Caco-2 (cell line): Measurements from ENCODE around the gene ARHGEF7. TPM values are rescaled to one million over a fixed set of nuclear protein-coding genes. Genes with fewer than 3 reads are reported as not detected.

Experiments used
- BruUV-seq: library from RNA; stranded (reverse); fragments of 400-500 nt; replicated peaks from 2 replicates; lab custom pipeline; 2021; lab: Mats Ljungman, UMichigan
- CTCF ChIA-PET: fragments of 300-600 bp; sonication (Branson Sonifier 250); formaldehyde crosslinking; loops from one replicate; lab custom pipeline; 2022; ENCODE audit warnings: antibody characterized with exemption; lab: Charles Lee
- POLR2A ChIA-PET: fragments of 300-600 bp; sonication (Branson Sonifier 250); formaldehyde crosslinking; loops from one replicate; lab custom pipeline; 2022; ENCODE audit warnings: antibody characterized with exemption; lab: Charles Lee
- DNase-seq, 2 experiments: peaks; one replicate each; pipeline versions ENCODE4 v3.0.0 to v3.0.0-alpha.2; 2020 to 2022
- H3K27me3 ChIP-seq: replicated peaks from 2 replicates; pipeline ENCODE4 v1.6.0; 2011; ENCODE audit warnings: low read length; ENCODE audit not compliant: control insufficient read depth, insufficient read depth
- H3K36me3 ChIP-seq: 2 replicates; pipeline ENCODE4 v1.5.1; 2011; ENCODE audit warnings: low read length; ENCODE audit not compliant: control insufficient read depth, insufficient read depth
- H3K4me1 ChIP-seq: fragments of 250-450 bp; sonication (Bioruptor Pico); 2 replicates; pipeline ENCODE4 v1.5.1; 2020; ENCODE audit warnings: mild to moderate bottlenecking
- H3K4me3 ChIP-seq: 2 replicates; pipeline ENCODE4 v1.5.1; 2011; ENCODE audit warnings: low read depth, mild to moderate bottlenecking, control low read depth, low read length
- H3K9me3 ChIP-seq: fragments of 250-450 bp; sonication (Bioruptor Pico); 2 replicates; pipeline ENCODE4 v1.5.1; 2020; ENCODE audit warnings: mild to moderate bottlenecking, moderate library complexity
- H3K27ac Mint-ChIP-seq: one replicate; pipeline ENCODE4 v1.8.0; 2022; ENCODE audit warnings: mixed read lengths; ENCODE audit not compliant: unreplicated experiment
- H3K27me3 Mint-ChIP-seq: one replicate; pipeline ENCODE4 v1.8.0; 2022; ENCODE audit warnings: mixed read lengths; ENCODE audit not compliant: insufficient read depth, unreplicated experiment
- H3K36me3 Mint-ChIP-seq: one replicate; pipeline ENCODE4 v1.8.0; 2022; ENCODE audit warnings: mild to moderate bottlenecking, mixed read lengths; ENCODE audit not compliant: insufficient read depth, unreplicated experiment
- H3K4me1 Mint-ChIP-seq: one replicate; pipeline ENCODE4 v1.8.0; 2022; ENCODE audit warnings: low read depth, mixed read lengths; ENCODE audit not compliant: unreplicated experiment
- H3K4me3 Mint-ChIP-seq: one replicate; pipeline ENCODE4 v1.8.0; 2022; ENCODE audit warnings: mild to moderate bottlenecking, moderate library complexity, mixed read lengths; ENCODE audit not compliant: unreplicated experiment
- H3K9me3 Mint-ChIP-seq: one replicate; pipeline ENCODE4 v1.8.0; 2022; ENCODE audit warnings: mixed read lengths; ENCODE audit not compliant: unreplicated experiment
- CTCF ChIP-seq, 2 experiments: fragments of 200-600 bp in 1 of 2; IDR thresholded peaks; 1 replicate in 1 of 2; 2 replicates in 1 of 2; pipeline versions ENCODE4 v1.5.1 to v1.8.0; 2011 to 2022; ENCODE audit warnings: antibody characterized with exemption in 1 of 2, control low read depth in 1 of 2, inconsistent platforms in 1 of 2, low read depth in 1 of 2, low read length in 1 of 2, mild to moderate bottlenecking in 1 of 2, moderate library complexity in 1 of 2; ENCODE audit not compliant: insufficient read depth in 1 of 2, severe bottlenecking in 1 of 2, unreplicated experiment in 1 of 2
- intact Hi-C: fragments of 100-400 bp; cut with micrococcal nuclease; formaldehyde crosslinking; loops from one replicate; pipeline ENCODE4 v1.10.0; 2022; ENCODE audit not compliant: unreplicated experiment
- total RNA-seq: library from RNA; stranded (reverse); gene quantifications from 2 replicates; pipeline ENCODE4 v1.2.3, GENCODE V29; 2022

ARHGEF7 gene
- total RNA-seq, 1 experiment from 2014 or later = 60.5 TPM

GRCh38 chr13:111211789-111212516, 96.8 kb downstream of the ARHGEF7 start:
- Histone ChIP-seq H3K4me3 (no peak overlapping the region), H3K4me1 (peaks cover 20% of the 10 kb centered on the region), H3K9me3 (no peaks in the 10 kb centered on the region), H3K36me3 (no peaks in the 10 kb centered on the region; the same call in 1 of the 2 replicates), H3K27me3 (no peaks in the 10 kb centered on the region)
- H3K4me1 Mint-ChIP-seq = peaks cover 27% of the 10 kb centered on the region
- H3K27me3 Mint-ChIP-seq = no peaks in the 10 kb centered on the region
- BruUV-seq = no TSS peak
- intact Hi-C loops = no loop called here
- peak overlapping the region; percentile 76 for H3K27ac Mint-ChIP-seq
- no peak overlapping the region for H3K4me3 Mint-ChIP-seq
- CTCF ChIA-PET = no interaction called here
- no peak for TF ChIP-seq CTCF (IDR thresholded peaks at IDR 0.05; ENCODE audit: insufficient read depth in 1 of 2, low read depth in 1 of 2, low read length in 1 of 2, severe bottlenecking in 1 of 2, unreplicated experiment in 1 of 2)
- POLR2A ChIA-PET = no interaction called here
- peaks cover 31% of the 10 kb centered on the region for H3K36me3 Mint-ChIP-seq
- no peak for DNase-seq
- no peaks in the 10 kb centered on the region for H3K9me3 Mint-ChIP-seq

- POLR2A ChIA-PET = no interaction called here
- no TSS peak for BruUV-seq
These were observed 97.4 kb downstream of the ARHGEF7 start for GRCh38 chr13:111212517-111212873.

More at GRCh38 chr13:111212517-111212873, 97.4 kb downstream of the ARHGEF7 start:
- H3K36me3 Mint-ChIP-seq = peaks cover 27% of the 10 kb centered on the region
- H3K4me3 ChIP-seq = no peak overlapping the region
- H3K27me3 Mint-ChIP-seq = no peaks in the 10 kb centered on the region
- H3K36me3 ChIP-seq = no peaks in the 10 kb centered on the region; the same call in 1 of the 2 replicates
- H3K27ac Mint-ChIP-seq = no peak overlapping the region
- no peaks in the 10 kb centered on the region for H3K27me3 ChIP-seq
- CTCF ChIA-PET = no interaction called here
- H3K4me1 ChIP-seq = peaks cover 20% of the 10 kb centered on the region
- no peaks in the 10 kb centered on the region for H3K9me3 Mint-ChIP-seq
- TF ChIP-seq CTCF (IDR thresholded peaks at IDR 0.05; ENCODE audit: insufficient read depth in 1 of 2, low read depth in 1 of 2, low read length in 1 of 2, severe bottlenecking in 1 of 2, unreplicated experiment in 1 of 2) = no peak
- H3K4me1 Mint-ChIP-seq = peaks cover 27% of the 10 kb centered on the region
- no peak overlapping the region for H3K4me3 Mint-ChIP-seq
- intact Hi-C loops = no loop called here
- H3K9me3 ChIP-seq = no peaks in the 10 kb centered on the region
- DNase-seq = no peak
